IMR-90 (cell line): ENCODE measurements around the gene ASAP2. TPM values are rescaled to one million over a fixed set of nuclear protein-coding genes. Genes with fewer than 3 reads are reported as not detected.
A peak's percentile ranks its signal among the peaks of the same experiment; 100 is the strongest.

Experiments used
- ATAC-seq: fragments of 200-7000 bp; cut with Tn5 transposase; 2 replicates; pipeline ENCODE4 v1.9.1; 2020; ENCODE audit warnings: low read depth, mild to moderate bottlenecking, moderate library complexity
- BruUV-seq: library from RNA; stranded (reverse); fragments of 400-500 nt; replicated peaks from 2 replicates; lab custom pipeline; 2021; lab: Mats Ljungman, UMichigan
- CTCF ChIA-PET: fragments of 300-600 bp; formaldehyde crosslinking; extraction: SDS; loops from one replicate; lab custom pipeline; 2021; ENCODE audit warnings: antibody characterized with exemption; lab: Yijun Ruan, JAX
- POLR2A ChIA-PET: fragments of 300-600 bp; sonication (Branson Sonifier 250); formaldehyde crosslinking; loops from one replicate; lab custom pipeline; 2022; ENCODE audit warnings: antibody characterized with exemption; ENCODE audit not compliant: unreplicated experiment; lab: Charles Lee
- DNase-seq: peaks from one replicate; pipeline ENCODE4 v3.0.0; 2013
- H2AFZ ChIP-seq: replicated peaks from 2 replicates; pipeline ENCODE3; 2013; ENCODE audit warnings: low read length, mild to moderate bottlenecking; ENCODE audit not compliant: poor library complexity
- H2AK5ac ChIP-seq: 2 replicates; pipeline ENCODE4 v1.6.1; 2013; ENCODE audit warnings: low read depth, low read length, inconsistent platforms
- H2AK9ac ChIP-seq: replicated peaks from 2 replicates; pipeline ENCODE3; 2013; ENCODE audit warnings: mild to moderate bottlenecking, low read depth, low read length, moderate library complexity; ENCODE audit not compliant: poor library complexity
- H2BK120ac ChIP-seq: 2 replicates; pipeline ENCODE4 v1.6.1; 2013; ENCODE audit warnings: low read depth, low read length, inconsistent platforms
- H2BK15ac ChIP-seq: 3 replicates; pipeline ENCODE4 v1.6.1; 2013; ENCODE audit warnings: low read depth, low read length, inconsistent platforms
- H2BK20ac ChIP-seq: 2 replicates; pipeline ENCODE4 v1.6.1; 2013; ENCODE audit warnings: low read depth, mild to moderate bottlenecking, inconsistent platforms, low read length, moderate library complexity
- H2BK5ac ChIP-seq: 2 replicates; pipeline ENCODE4 v1.6.1; 2013; ENCODE audit warnings: mild to moderate bottlenecking, low read depth, low read length, inconsistent platforms; ENCODE audit not compliant: poor library complexity, severe bottlenecking
- H3K14ac ChIP-seq: replicated peaks from 2 replicates; pipeline ENCODE4 v1.6.1; 2013; ENCODE audit warnings: low read depth, low read length, inconsistent platforms
- H3K18ac ChIP-seq: 2 replicates; pipeline ENCODE4 v1.6.1; 2013; ENCODE audit warnings: low read depth, low read length, control low read depth
- H3K23ac ChIP-seq: 2 replicates; pipeline ENCODE4 v1.6.1; 2013; ENCODE audit warnings: low read depth, low read length, inconsistent platforms
- H3K27ac ChIP-seq: 2 replicates; pipeline ENCODE4 v1.5.1; 2013; ENCODE audit warnings: mild to moderate bottlenecking, control low read depth, low read length; ENCODE audit not compliant: insufficient read depth
- H3K27me3 ChIP-seq: 2 replicates; pipeline ENCODE4 v1.6.1; 2013; ENCODE audit warnings: low read length; ENCODE audit not compliant: control insufficient read depth, insufficient read depth
- H3K36me3 ChIP-seq: 2 replicates; pipeline ENCODE4 v1.6.1; 2013; ENCODE audit warnings: low read length, mixed read lengths; ENCODE audit not compliant: control insufficient read depth, insufficient read depth
- H3K4ac ChIP-seq: 2 replicates; pipeline ENCODE4 v1.6.1; 2013; ENCODE audit warnings: low read depth, low read length, inconsistent platforms
- H3K4me1 ChIP-seq: 2 replicates; pipeline ENCODE4 v1.6.1; 2013; ENCODE audit warnings: low read length, mixed read lengths; ENCODE audit not compliant: control insufficient read depth, insufficient read depth
- H3K4me2 ChIP-seq: 2 replicates; pipeline ENCODE4 v1.6.1; 2013; ENCODE audit warnings: low read depth, mild to moderate bottlenecking, control low read depth, low read length, moderate library complexity
- H3K4me3 ChIP-seq: 2 replicates; pipeline ENCODE4 v1.5.1; 2013; ENCODE audit warnings: low read depth, mild to moderate bottlenecking, control low read depth, low read length, moderate library complexity; ENCODE audit not compliant: insufficient read depth
- H3K56ac ChIP-seq: 2 replicates; pipeline ENCODE4 v1.6.1; 2013; ENCODE audit warnings: low read length, inconsistent platforms; ENCODE audit not compliant: insufficient read depth; ENCODE audit errors: extremely low read depth
- H3K79me1 ChIP-seq, 2 experiments: 2 replicates each; pipeline ENCODE4 v1.6.1; 2013; ENCODE audit warnings: low read length in 2 of 2, inconsistent platforms in 1 of 2, low read depth in 1 of 2
- H3K9ac ChIP-seq: 2 replicates; pipeline ENCODE4 v1.6.1; 2013; ENCODE audit warnings: low read depth, low read length, control low read depth
- H3K9me1 ChIP-seq: 2 replicates; pipeline ENCODE4 v1.6.1; 2013; ENCODE audit warnings: low read length, inconsistent platforms; ENCODE audit not compliant: insufficient read depth
- H3K9me3 ChIP-seq: 2 replicates; pipeline ENCODE4 v1.6.1; 2013; ENCODE audit warnings: low read length; ENCODE audit not compliant: control insufficient read depth, insufficient read depth
- H4K20me1 ChIP-seq: 2 replicates; pipeline ENCODE4 v1.6.1; 2013; ENCODE audit warnings: low read length, inconsistent platforms; ENCODE audit not compliant: insufficient read depth
- H4K5ac ChIP-seq: 2 replicates; pipeline ENCODE4 v1.6.1; 2013; ENCODE audit warnings: mild to moderate bottlenecking, low read depth, low read length, control low read depth
- H4K8ac ChIP-seq, 2 experiments: 2 replicates each; pipeline ENCODE4 v1.6.1; 2013; ENCODE audit warnings: low read depth in 2 of 2, low read length in 2 of 2, control low read depth in 1 of 2, inconsistent platforms in 1 of 2
- H4K91ac ChIP-seq: 2 replicates; pipeline ENCODE4 v1.6.1; 2013; ENCODE audit warnings: low read depth, low read length, inconsistent platforms; ENCODE audit not compliant: insufficient read depth
- BHLHE40 ChIP-seq: fragments of 150-350 bp; IDR thresholded peaks from 2 replicates; pipeline ENCODE4 v1.6.1; 2016; ENCODE audit warnings: mild to moderate bottlenecking, low read depth, low read length
- CEBPB ChIP-seq: IDR thresholded peaks from 2 replicates; pipeline ENCODE4 v1.6.1; 2012; ENCODE audit warnings: low read depth, low read length, improper control_type of control experiment
- CHD1 ChIP-seq: IDR thresholded peaks from 2 replicates; pipeline ENCODE4 v1.6.1; 2012; ENCODE audit warnings: low read depth, low read length, improper control_type of control experiment
- FOS ChIP-seq: fragments of 150-350 bp; IDR thresholded peaks from 2 replicates; pipeline ENCODE4 v1.6.1; 2016; ENCODE audit warnings: low read depth, low read length
- MAFK ChIP-seq: IDR thresholded peaks from 2 replicates; pipeline ENCODE4 v1.6.1; 2012; ENCODE audit warnings: low read depth, low read length, improper control_type of control experiment
- MAZ ChIP-seq: IDR thresholded peaks from 2 replicates; pipeline ENCODE4 v1.6.1; 2012; ENCODE audit warnings: low read depth, mild to moderate bottlenecking, low read length, improper control_type of control experiment, moderate library complexity, borderline replicate concordance
- MXI1 ChIP-seq: IDR thresholded peaks from 2 replicates; pipeline ENCODE4 v1.6.1; 2012; ENCODE audit warnings: low read depth, mild to moderate bottlenecking, low read length, moderate library complexity, borderline replicate concordance
- POLR2A ChIP-seq: IDR thresholded peaks from 2 replicates; pipeline ENCODE4 v1.6.1; 2012; ENCODE audit warnings: mild to moderate bottlenecking, low read depth, low read length
- RAD21 ChIP-seq: IDR thresholded peaks from 2 replicates; pipeline ENCODE4 v1.6.1; 2012; ENCODE audit warnings: low read length, improper control_type of control experiment
- RCOR1 ChIP-seq: IDR thresholded peaks from 2 replicates; pipeline ENCODE4 v1.6.1; 2012; ENCODE audit warnings: mild to moderate bottlenecking, low read length, improper control_type of control experiment; ENCODE audit not compliant: insufficient replicate concordance
- RFX5 ChIP-seq: IDR thresholded peaks from 2 replicates; pipeline ENCODE4 v1.8.0; 2012; ENCODE audit warnings: low read depth, mild to moderate bottlenecking, low read length, moderate library complexity
- SMC3 ChIP-seq: fragments of 150-350 bp; IDR thresholded peaks from 2 replicates; pipeline ENCODE4 v1.6.1; 2016; ENCODE audit warnings: low read depth, mild to moderate bottlenecking, antibody characterized with exemption, low read length, moderate library complexity
- WGBS, 2 experiments: methylation state at CpG; one replicate each; pipeline versions ENCODE4 v1.1.5 to v1.1.7; 2013; ENCODE audit warnings: missing lambda C conversion rate in 2 of 2; ENCODE audit not compliant: insufficient read length in 1 of 2; ENCODE audit errors: extremely low coverage in 2 of 2; 5-methylcytosine and 5-hydroxymethylcytosine counted together
- dilution Hi-C: fragments of 300-500 bp; cut with HindIII; formaldehyde crosslinking; loops from one replicate; pipeline ENCODE4 v1.14.3; 2018; ENCODE audit warnings: low sequenced_read_pairs; ENCODE audit not compliant: unreplicated experiment
- in situ Hi-C: fragments of 300-500 bp; cut with MboI; formaldehyde crosslinking; loops from 3 replicates; pipeline ENCODE4 v1.14.3; 2019; ENCODE audit warnings: low sequenced_read_pairs, inconsistent platforms, mixed read lengths
- intact Hi-C: fragments of 100-400 bp; cut with micrococcal nuclease; formaldehyde crosslinking; loops from 2 replicates; pipeline ENCODE4 v1.10.0; 2022
- polyA plus RNA-seq, 3 experiments: library from polyadenylated mRNA; depleted of rRNA; stranded (reverse); fragments of >200 nt; gene quantifications; 2 replicates each; pipeline ENCODE4 v1.2.3, GENCODE V29; 2012; ENCODE audit warnings: low replicate concordance in 1 of 3
- total RNA-seq: library from RNA; depleted of rRNA; stranded (reverse); fragments of >200 nt; gene quantifications from 2 replicates; pipeline ENCODE4 v1.2.3, GENCODE V29; 2012
- TF ChIP-seq, protein P1 (sequence below): conservative IDR thresholded peaks from 2 replicates; pipeline ENCODE4 v1.5.1; 2012; ENCODE audit warnings: mild to moderate bottlenecking, low read depth, low read length, improper control_type of control experiment
- TF ChIP-seq, protein P2 (sequence below): fragments of 150-350 bp; IDR thresholded peaks from 2 replicates; pipeline ENCODE4 v1.6.1; 2017; ENCODE audit warnings: mild to moderate bottlenecking, antibody characterized with exemption, low read length, low read depth
- TF ChIP-seq, protein P3 (sequence below): fragments of 150-350 bp; IDR thresholded peaks from 2 replicates; pipeline ENCODE4 v1.6.1; 2016; ENCODE audit warnings: low read depth, mild to moderate bottlenecking, low read length, moderate library complexity, borderline replicate concordance

ASAP2 gene
- total and polyA plus RNA-seq, 2 of the 4 experiments (the other 2 are of a cell fraction), result 19.7 to 28.1 TPM

DNA sequence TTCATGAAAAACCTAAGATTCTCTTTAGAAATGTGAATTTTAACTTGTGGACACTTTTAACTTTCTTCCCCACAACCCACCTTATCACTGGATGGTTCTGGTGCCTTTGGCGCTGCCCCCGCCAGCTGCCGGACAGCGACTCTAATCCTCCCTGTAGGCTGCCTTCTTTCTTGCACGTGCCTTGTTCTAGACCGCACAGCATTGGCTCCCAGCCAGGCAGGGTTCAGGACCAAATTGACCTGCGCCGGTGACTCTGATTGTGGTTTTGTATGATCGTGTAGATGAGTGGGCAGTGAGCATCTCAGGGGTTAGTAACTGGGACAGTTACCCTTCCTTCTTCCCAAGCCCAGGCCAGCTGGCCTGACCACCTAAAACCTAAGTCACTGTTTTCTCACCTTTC lies 106.8 kb downstream of the ASAP2 start:
- TF ChIP-seq POLR2A (no peak), RFX5 (no peak), RCOR1 (no peak), MXI1 (no peak), BHLHE40 (no peak), RAD21 (no peak), CHD1 (no peak), FOS (no peak), CEBPB (no peak), SMC3 (no peak), MAFK (no peak), MAZ (no peak)
- TF ChIP-seq, protein P1, sequence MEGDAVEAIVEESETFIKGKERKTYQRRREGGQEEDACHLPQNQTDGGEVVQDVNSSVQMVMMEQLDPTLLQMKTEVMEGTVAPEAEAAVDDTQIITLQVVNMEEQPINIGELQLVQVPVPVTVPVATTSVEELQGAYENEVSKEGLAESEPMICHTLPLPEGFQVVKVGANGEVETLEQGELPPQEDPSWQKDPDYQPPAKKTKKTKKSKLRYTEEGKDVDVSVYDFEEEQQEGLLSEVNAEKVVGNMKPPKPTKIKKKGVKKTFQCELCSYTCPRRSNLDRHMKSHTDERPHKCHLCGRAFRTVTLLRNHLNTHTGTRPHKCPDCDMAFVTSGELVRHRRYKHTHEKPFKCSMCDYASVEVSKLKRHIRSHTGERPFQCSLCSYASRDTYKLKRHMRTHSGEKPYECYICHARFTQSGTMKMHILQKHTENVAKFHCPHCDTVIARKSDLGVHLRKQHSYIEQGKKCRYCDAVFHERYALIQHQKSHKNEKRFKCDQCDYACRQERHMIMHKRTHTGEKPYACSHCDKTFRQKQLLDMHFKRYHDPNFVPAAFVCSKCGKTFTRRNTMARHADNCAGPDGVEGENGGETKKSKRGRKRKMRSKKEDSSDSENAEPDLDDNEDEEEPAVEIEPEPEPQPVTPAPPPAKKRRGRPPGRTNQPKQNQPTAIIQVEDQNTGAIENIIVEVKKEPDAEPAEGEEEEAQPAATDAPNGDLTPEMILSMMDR, result no peak
- TF ChIP-seq, protein P2, sequence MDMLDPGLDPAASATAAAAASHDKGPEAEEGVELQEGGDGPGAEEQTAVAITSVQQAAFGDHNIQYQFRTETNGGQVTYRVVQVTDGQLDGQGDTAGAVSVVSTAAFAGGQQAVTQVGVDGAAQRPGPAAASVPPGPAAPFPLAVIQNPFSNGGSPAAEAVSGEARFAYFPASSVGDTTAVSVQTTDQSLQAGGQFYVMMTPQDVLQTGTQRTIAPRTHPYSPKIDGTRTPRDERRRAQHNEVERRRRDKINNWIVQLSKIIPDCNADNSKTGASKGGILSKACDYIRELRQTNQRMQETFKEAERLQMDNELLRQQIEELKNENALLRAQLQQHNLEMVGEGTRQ, result no peak
- TF ChIP-seq, protein P3, sequence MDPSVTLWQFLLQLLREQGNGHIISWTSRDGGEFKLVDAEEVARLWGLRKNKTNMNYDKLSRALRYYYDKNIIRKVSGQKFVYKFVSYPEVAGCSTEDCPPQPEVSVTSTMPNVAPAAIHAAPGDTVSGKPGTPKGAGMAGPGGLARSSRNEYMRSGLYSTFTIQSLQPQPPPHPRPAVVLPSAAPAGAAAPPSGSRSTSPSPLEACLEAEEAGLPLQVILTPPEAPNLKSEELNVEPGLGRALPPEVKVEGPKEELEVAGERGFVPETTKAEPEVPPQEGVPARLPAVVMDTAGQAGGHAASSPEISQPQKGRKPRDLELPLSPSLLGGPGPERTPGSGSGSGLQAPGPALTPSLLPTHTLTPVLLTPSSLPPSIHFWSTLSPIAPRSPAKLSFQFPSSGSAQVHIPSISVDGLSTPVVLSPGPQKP, result no peak
- no peak overlapping the region for H3K18ac ChIP-seq
- peak overlapping the region in 1 of 2 experiments; percentile 2; a peak in 1 of 4 replicates for H4K8ac ChIP-seq
- no peak overlapping the region for H3K4me2 ChIP-seq
- no TSS peak for BruUV-seq
- peaks cover 37% of the 10 kb centered on the region for H3K9me1 ChIP-seq
- H3K4ac ChIP-seq, result no peak overlapping the region
- H2AK5ac ChIP-seq, result no peak overlapping the region
- dilution Hi-C loops (no loop called here), intact Hi-C loops (no loop called here), in situ Hi-C loops (no loop called here)
- H2BK15ac ChIP-seq, result no peak overlapping the region
- H2AFZ ChIP-seq, result no peak overlapping the region
- H4K91ac ChIP-seq, result no peak overlapping the region
- no peak overlapping the region for H2AK9ac ChIP-seq
- H4K20me1 ChIP-seq, result peaks cover 43% of the 10 kb centered on the region
- H3K27ac ChIP-seq, result no peak overlapping the region
- ChIA-PET CTCF (no interaction called here), POLR2A (no interaction called here)
- H2BK5ac ChIP-seq, result no peak overlapping the region
- no peak overlapping the region for H3K56ac ChIP-seq
- H3K14ac ChIP-seq, result no peak overlapping the region
- no peaks in the 10 kb centered on the region for H3K9me3 ChIP-seq
- H3K27me3 ChIP-seq, result no peaks in the 10 kb centered on the region
- no peak overlapping the region for H2BK120ac ChIP-seq
- no CpG with 5 or more reads among the region's 9 CpGs for WGBS, 2 experiments
- ATAC-seq (no peak), DNase-seq (peak; percentile 29)
- H2BK20ac ChIP-seq, result no peak overlapping the region
- H3K23ac ChIP-seq, result no peak overlapping the region
- H3K4me3 ChIP-seq, result no peak overlapping the region
- no peak overlapping the region for H3K9ac ChIP-seq
- peaks cover 54 to 93% of the 10 kb centered on the region in 2 experiments for H3K79me1 ChIP-seq
- H4K5ac ChIP-seq, result no peak overlapping the region
- H3K4me1 ChIP-seq, result peaks cover 14% of the 10 kb centered on the region
- no peaks in the 10 kb centered on the region for H3K36me3 ChIP-seq
